ENCODE results near the gene L1TD1.

DNA sequence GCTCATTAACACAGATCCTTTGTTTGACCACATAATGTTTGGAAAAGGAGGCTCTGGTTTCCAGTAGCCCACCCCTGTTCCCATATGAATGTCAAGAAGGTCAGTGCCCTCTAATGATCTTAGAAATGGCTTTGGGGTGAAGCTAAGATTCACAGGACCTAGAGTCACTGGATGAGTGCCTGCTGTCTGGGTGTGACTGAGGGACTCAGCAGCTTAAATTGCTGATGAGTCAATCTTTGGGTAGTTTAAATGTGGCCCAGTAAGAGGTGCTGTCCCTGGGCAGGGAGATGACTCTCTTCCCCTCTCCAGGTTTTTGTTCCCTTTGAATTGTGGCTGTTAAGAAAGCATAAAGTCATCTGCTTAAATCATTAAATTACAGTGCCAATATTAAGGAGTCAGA is 50.6 kb downstream of the L1TD1 start:
- TF ChIP-seq POLR2A (IDR thresholded peaks at IDR 0.05), result no peak
- TF ChIP-seq, protein P1, sequence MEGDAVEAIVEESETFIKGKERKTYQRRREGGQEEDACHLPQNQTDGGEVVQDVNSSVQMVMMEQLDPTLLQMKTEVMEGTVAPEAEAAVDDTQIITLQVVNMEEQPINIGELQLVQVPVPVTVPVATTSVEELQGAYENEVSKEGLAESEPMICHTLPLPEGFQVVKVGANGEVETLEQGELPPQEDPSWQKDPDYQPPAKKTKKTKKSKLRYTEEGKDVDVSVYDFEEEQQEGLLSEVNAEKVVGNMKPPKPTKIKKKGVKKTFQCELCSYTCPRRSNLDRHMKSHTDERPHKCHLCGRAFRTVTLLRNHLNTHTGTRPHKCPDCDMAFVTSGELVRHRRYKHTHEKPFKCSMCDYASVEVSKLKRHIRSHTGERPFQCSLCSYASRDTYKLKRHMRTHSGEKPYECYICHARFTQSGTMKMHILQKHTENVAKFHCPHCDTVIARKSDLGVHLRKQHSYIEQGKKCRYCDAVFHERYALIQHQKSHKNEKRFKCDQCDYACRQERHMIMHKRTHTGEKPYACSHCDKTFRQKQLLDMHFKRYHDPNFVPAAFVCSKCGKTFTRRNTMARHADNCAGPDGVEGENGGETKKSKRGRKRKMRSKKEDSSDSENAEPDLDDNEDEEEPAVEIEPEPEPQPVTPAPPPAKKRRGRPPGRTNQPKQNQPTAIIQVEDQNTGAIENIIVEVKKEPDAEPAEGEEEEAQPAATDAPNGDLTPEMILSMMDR (IDR thresholded peaks at IDR 0.05 in 4 of 5, conservative IDR thresholded peaks at IDR 0.05 in 1 of 5), result no peak
